Erythroblast (primary cell): Measurements from ENCODE around the gene UBE2I.

Experiments
- GATA1 ChIP-seq: IDR thresholded peaks from 2 replicates; pipeline ENCODE4 v1.6.1; 2011; ENCODE audit warnings: low read depth, mild to moderate bottlenecking, control low read depth, low read length, moderate library complexity
- POLR2A ChIP-seq: IDR thresholded peaks from 2 replicates; pipeline ENCODE4 v1.6.1; 2011; ENCODE audit warnings: mild to moderate bottlenecking, low read length

GRCh38 chr16:1286513-1287094 is 22.8 kb upstream of the UBE2I start:
- no peak for TF ChIP-seq POLR2A
- no peak for TF ChIP-seq GATA1
